Measurements from ENCODE around the gene GCLM. TPM values are rescaled to one million over a fixed set of nuclear protein-coding genes. Genes with fewer than 3 reads are reported as not detected.

GCLM gene
- total RNA-seq, 1 experiment from 2014 or later: 14.1 TPM

- TF ChIP-seq KAT7 (CRISPR knock-in tag; IDR thresholded peaks at IDR 0.05; ENCODE audit: borderline replicate concordance) (no peak), JAZF1 (CRISPR knock-in tag; IDR thresholded peaks at IDR 0.05) (no peak), FOXJ3 (CRISPR knock-in tag; IDR thresholded peaks at IDR 0.05; ENCODE audit: borderline replicate concordance) (no peak), ESRRA (CRISPR knock-in tag; IDR thresholded peaks at IDR 0.05; ENCODE audit: borderline replicate concordance) (no peak)
Observed at GRCh38 chr1:93900723-93901504, 8.3 kb downstream of the GCLM start (continued).

- Mint-ChIP-seq H3K4me1 (no peaks in the 10 kb centered on the region), H3K9me3 (no peaks in the 10 kb centered on the region), H3K4me3 (no peak overlapping the region), H3K27ac (no peak overlapping the region), H3K36me3 (0 out of 2 replicates have a peak, but pooled peaks cover 3% of the 10 kb centered on the region), H3K27me3 (ENCODE audit: low read depth) (no peaks in the 10 kb centered on the region)
- TF ChIP-seq MXD4 (CRISPR knock-in tag; IDR thresholded peaks at IDR 0.05; ENCODE audit: borderline replicate concordance) (no peak), ATF3 (CRISPR knock-in tag; conservative IDR thresholded peaks at IDR 0.05) (no peak), HMGA2 (CRISPR knock-in tag; IDR thresholded peaks at IDR 0.05) (no peak), ELF4 (CRISPR knock-in tag; IDR thresholded peaks at IDR 0.05; ENCODE audit: low read depth) (no peak), TEAD1 (CRISPR knock-in tag; IDR thresholded peaks at IDR 0.05) (no peak), FOXJ3 (CRISPR knock-in tag; IDR thresholded peaks at IDR 0.05; ENCODE audit: borderline replicate concordance) (no peak), MAX (CRISPR knock-in tag; IDR thresholded peaks at IDR 0.05) (no peak), OVOL2 (CRISPR knock-in tag; IDR thresholded peaks at IDR 0.05; ENCODE audit: borderline replicate concordance) (no peak), IRF1 (CRISPR knock-in tag; IDR thresholded peaks at IDR 0.05) (no peak), RELA (CRISPR knock-in tag; IDR thresholded peaks at IDR 0.05; ENCODE audit: borderline replicate concordance) (no peak), ZNF416 (CRISPR knock-in tag; IDR thresholded peaks at IDR 0.05) (no peak), ZNF232 (CRISPR knock-in tag; IDR thresholded peaks at IDR 0.05) (no peak), E2F5 (CRISPR knock-in tag; IDR thresholded peaks at IDR 0.05) (no peak), SP1 (CRISPR knock-in tag; conservative IDR thresholded peaks at IDR 0.05) (no peak), SOX15 (CRISPR knock-in tag; IDR thresholded peaks at IDR 0.05) (no peak), STAT6 (CRISPR knock-in tag; conservative IDR thresholded peaks at IDR 0.05; ENCODE audit: low read depth) (no peak)
- DNase-seq (ENCODE audit: low spot score) (no peak), ATAC-seq (no peak)
- ChIA-PET POLR2A (no interaction called here), CTCF (no interaction called here)
Observed at GRCh38 chr1:93899543-93900207, 9.6 kb downstream of the GCLM start.
